ENCODE results near the gene PSMC2. TPM values are rescaled to one million over a fixed set of nuclear protein-coding genes. Genes with fewer than 3 reads are reported as not detected.

The PSMC2 gene
- total RNA-seq, 1 experiment from 2014 or later, result 114 TPM

DNA sequence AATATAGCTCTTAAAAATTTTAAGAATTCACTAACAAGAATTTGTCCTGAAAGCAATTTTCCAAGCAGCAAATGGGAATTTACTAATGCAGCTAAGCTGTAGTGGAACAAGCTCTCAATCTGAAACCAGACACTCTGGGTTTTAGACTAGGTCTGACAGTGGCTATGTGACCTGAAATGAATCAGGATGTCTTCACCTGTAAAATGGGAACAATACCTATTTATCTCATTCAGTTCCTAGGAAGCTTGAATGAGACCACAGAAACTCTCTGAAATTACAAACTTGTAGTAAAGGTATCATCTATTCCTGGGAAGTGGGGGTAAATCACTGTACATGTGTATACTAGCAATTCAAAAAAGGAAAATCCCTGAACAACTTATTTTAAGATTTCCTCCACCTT lies 4.1 kb upstream of the PSMC2 start:
- BruUV-seq (replicated peaks), result no TSS peak
- no peaks in the 10 kb centered on the region for H3K9me3 Mint-ChIP-seq (ENCODE audit: low read depth, unreplicated experiment)
- H3K4me1 Mint-ChIP-seq (ENCODE audit: low read depth, unreplicated experiment), result peaks cover 9% of the 10 kb centered on the region
- TF ChIP-seq, protein P1, sequence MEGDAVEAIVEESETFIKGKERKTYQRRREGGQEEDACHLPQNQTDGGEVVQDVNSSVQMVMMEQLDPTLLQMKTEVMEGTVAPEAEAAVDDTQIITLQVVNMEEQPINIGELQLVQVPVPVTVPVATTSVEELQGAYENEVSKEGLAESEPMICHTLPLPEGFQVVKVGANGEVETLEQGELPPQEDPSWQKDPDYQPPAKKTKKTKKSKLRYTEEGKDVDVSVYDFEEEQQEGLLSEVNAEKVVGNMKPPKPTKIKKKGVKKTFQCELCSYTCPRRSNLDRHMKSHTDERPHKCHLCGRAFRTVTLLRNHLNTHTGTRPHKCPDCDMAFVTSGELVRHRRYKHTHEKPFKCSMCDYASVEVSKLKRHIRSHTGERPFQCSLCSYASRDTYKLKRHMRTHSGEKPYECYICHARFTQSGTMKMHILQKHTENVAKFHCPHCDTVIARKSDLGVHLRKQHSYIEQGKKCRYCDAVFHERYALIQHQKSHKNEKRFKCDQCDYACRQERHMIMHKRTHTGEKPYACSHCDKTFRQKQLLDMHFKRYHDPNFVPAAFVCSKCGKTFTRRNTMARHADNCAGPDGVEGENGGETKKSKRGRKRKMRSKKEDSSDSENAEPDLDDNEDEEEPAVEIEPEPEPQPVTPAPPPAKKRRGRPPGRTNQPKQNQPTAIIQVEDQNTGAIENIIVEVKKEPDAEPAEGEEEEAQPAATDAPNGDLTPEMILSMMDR (IDR thresholded peaks at IDR 0.05; ENCODE audit: unreplicated experiment), result no peak
- H3K27me3 Mint-ChIP-seq (ENCODE audit: unreplicated experiment), result no peaks in the 10 kb centered on the region
- H3K4me3 Mint-ChIP-seq (ENCODE audit: low read depth, unreplicated experiment), result peak overlapping the region; percentile 97
- no peak overlapping the region for H3K27ac Mint-ChIP-seq (ENCODE audit: unreplicated experiment)
- CTCF ChIA-PET, result no interaction called here
- peaks cover 33% of the 10 kb centered on the region for H3K36me3 Mint-ChIP-seq (ENCODE audit: insufficient read depth, unreplicated experiment)
- DNase-seq, result no peak
- intact Hi-C loops (cut with micrococcal nuclease; ENCODE audit: unreplicated experiment), result no loop called here

DNA sequence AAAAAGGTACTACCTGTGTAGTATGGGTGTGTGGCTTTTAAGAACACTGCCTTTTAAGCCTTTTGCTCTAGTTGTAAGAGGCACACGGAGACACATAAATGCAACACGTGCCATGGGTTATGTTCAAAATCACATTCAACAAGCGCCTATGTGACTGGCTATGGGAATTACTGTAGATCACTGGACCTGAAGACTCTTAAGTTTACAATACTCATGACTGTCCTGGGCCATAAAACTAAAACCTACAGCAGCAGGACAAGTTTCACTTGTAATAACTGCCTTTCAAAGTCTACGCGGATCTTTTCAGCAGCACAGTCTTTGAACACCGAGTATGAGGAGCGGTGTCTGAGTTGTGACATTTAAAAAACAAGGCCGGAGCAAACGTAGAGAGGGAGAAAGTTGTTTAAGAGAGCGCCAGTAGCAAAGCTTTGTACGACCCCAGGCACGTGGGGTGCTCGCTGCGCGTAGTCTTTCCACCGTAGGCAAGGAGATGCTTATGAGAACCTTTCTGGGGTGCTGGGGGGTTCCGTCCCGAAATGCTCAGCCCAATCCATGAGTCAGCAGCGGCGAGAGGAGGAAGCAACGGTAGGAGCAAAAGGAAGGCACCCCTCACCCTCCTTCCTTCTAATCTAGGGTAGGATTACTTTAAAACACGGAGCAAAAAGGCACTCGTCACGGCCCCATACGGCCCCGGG lies 3.5 kb upstream of the PSMC2 start:
- intact Hi-C loops (cut with micrococcal nuclease; ENCODE audit: unreplicated experiment), result no loop called here
- CTCF ChIA-PET, result no interaction called here
- peak overlapping the region; percentile 97 for H3K4me3 Mint-ChIP-seq (ENCODE audit: low read depth, unreplicated experiment)
- no peaks in the 10 kb centered on the region for H3K9me3 Mint-ChIP-seq (ENCODE audit: low read depth, unreplicated experiment)
- peak; percentile 4 for DNase-seq
- TF ChIP-seq, protein P1 (IDR thresholded peaks at IDR 0.05; ENCODE audit: unreplicated experiment), result no peak
- peaks cover 38% of the 10 kb centered on the region for H3K36me3 Mint-ChIP-seq (ENCODE audit: insufficient read depth, unreplicated experiment)
- TSS peak; percentile 53 for BruUV-seq (replicated peaks)
- H3K27me3 Mint-ChIP-seq (ENCODE audit: unreplicated experiment), result no peaks in the 10 kb centered on the region
- peak overlapping the region; percentile 98 for H3K27ac Mint-ChIP-seq (ENCODE audit: unreplicated experiment)
- peaks cover 12% of the 10 kb centered on the region for H3K4me1 Mint-ChIP-seq (ENCODE audit: low read depth, unreplicated experiment)

DNA sequence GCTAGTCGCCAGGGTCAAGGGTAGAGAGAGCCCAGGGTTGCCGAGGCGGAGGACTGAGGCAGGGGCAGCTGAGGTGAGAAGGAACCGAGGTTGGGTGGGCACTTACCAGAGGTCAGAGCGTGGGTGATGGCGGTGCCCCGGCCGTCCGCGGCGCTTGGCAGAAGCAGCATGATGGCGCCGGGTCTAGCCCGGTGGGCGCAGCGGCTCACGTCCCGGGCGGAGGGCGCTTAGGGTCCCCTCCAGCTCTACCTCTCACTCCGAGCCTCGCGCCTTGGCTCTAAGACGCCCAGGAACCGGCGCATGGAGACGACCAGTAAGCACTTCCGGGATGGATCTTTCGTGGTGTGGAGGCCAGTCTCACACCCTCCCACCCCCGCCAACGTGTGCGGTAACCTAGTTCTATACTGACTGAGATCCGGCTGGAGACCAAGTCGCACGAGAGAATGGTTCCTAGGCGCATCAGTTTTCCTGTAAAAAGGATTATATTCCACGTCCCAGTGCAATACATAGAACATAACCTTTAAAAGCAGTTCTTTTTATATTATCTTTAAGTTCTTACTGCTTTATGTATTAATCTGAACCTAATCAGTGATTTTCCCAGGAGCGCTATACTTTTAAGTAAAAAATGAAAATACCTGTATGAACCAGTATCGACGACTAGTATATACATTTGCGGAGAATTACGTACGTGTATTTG lies 2.8 kb upstream of the PSMC2 start, which contains the start of gene DNAJC2:
Gene DNAJC2 (minus strand): TSS at position 315 of the 697 bp plus-strand sequence. CDS start 145 bp downstream, at position 170.
- Mint-ChIP-seq H3K27me3 (ENCODE audit: unreplicated experiment) (no peaks in the 10 kb centered on the region), H3K4me3 (ENCODE audit: low read depth, unreplicated experiment) (peak within 1 kb of the TSS; percentile 97), H3K27ac (ENCODE audit: unreplicated experiment) (peak within 1 kb of the TSS; percentile 98), H3K36me3 (ENCODE audit: insufficient read depth, unreplicated experiment) (peaks cover 43% of the 10 kb centered on the region), H3K9me3 (ENCODE audit: low read depth, unreplicated experiment) (no peaks in the 10 kb centered on the region), H3K4me1 (ENCODE audit: low read depth, unreplicated experiment) (peaks cover 18% of the 10 kb centered on the region)
- TF ChIP-seq, protein P1 (IDR thresholded peaks at IDR 0.05; ENCODE audit: unreplicated experiment), result no peak
- intact Hi-C loops (cut with micrococcal nuclease; ENCODE audit: unreplicated experiment), result no loop called here
- no TSS peak for BruUV-seq (replicated peaks)
- peak; percentile 76 for DNase-seq
- CTCF ChIA-PET, result no interaction called here

DNA sequence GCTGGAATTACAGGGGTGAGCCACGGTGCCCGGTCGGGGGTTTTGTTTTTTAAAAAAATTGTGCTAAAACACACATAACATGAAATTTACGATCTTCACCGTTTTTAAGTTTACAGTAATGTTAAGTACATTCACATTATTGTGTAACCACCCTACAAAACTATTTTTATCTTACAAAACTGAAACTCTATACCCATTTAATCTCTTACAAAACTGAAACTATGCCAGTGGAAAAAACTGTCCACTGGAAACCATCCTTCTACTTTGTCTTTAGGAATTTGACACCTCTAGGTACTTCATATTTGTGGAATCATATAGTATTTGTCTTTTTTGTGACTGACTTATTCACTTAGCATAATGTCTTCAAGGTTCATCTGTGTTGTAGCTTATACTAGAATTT lies 1.0 kb upstream of the PSMC2 start:
- Mint-ChIP-seq H3K27ac (ENCODE audit: unreplicated experiment) (no peak overlapping the region), H3K4me3 (ENCODE audit: low read depth, unreplicated experiment) (no peak overlapping the region), H3K36me3 (ENCODE audit: insufficient read depth, unreplicated experiment) (peaks cover 35% of the 10 kb centered on the region), H3K27me3 (ENCODE audit: unreplicated experiment) (no peaks in the 10 kb centered on the region), H3K9me3 (ENCODE audit: low read depth, unreplicated experiment) (no peaks in the 10 kb centered on the region), H3K4me1 (ENCODE audit: low read depth, unreplicated experiment) (peaks cover 29% of the 10 kb centered on the region)
- no TSS peak for BruUV-seq (replicated peaks)
- CTCF ChIA-PET, result no interaction called here
- TF ChIP-seq, protein P1 (IDR thresholded peaks at IDR 0.05; ENCODE audit: unreplicated experiment), result no peak
- intact Hi-C loops (cut with micrococcal nuclease; ENCODE audit: unreplicated experiment), result no loop called here
- no peak for DNase-seq

Data from Calu3 (cell line).